Daoy (cell line): ENCODE measurements around the gene CLDN19. TPM values are rescaled to one million over a fixed set of nuclear protein-coding genes. Genes with fewer than 3 reads are reported as not detected.

ENCODE experiments used
- DNase-seq: peaks from one replicate; pipeline ENCODE4 v3.0.0-alpha.2; 2015; ENCODE audit warnings: low read depth
- total RNA-seq: library from RNA; depleted of rRNA; stranded (reverse); fragments of >200 nt; shearing (Covaris generic); gene quantifications from 2 replicates; pipeline ENCODE4 v1.2.3, GENCODE V29; 2014; rRNA removed

The CLDN19 gene, protein sequence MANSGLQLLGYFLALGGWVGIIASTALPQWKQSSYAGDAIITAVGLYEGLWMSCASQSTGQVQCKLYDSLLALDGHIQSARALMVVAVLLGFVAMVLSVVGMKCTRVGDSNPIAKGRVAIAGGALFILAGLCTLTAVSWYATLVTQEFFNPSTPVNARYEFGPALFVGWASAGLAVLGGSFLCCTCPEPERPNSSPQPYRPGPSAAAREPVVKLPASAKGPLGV
- not detected in 2 replicates for total RNA-seq

DNA sequence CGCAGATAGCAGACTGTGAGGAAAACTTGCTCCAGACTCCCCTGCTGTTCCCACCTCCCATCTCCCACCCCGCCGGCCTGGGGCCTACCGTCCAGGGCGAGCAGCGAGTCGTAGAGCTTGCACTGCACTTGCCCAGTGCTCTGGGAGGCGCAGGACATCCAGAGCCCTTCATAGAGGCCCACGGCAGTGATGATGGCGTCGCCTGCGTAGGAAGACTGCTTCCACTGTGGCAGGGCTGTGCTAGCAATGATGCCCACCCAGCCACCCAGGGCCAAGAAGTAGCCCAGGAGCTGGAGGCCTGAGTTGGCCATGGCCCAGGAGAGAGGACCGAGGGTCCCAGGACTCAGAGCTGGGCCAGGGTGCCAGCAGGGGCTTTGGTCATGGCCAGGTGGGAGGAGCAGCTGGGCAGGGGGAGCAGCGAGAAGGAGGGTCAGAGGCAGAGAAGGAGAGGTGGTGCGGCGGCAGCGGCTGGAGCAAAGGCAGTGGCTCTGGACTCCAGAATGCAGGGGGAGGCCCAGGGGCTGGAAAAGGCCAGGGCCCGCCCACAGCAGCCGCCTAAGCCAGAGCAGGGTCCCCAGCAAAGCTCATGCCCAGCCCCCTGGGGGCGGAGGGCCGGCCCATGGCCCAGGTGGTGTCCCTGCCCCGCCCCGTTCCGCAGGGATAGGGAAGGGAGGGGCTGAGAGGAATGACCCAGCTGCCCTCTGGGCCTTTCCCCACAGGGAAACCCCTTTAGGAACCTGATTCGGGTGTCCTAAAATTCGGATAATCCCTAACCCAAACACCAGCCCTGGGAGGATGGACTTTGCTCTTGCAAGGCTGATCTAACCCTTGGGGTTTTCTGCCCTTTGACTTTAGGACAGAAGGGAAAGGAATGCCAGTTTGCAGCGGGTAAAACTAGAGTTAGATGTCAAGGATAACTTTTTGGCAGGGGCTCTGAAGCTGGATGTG, at the start of gene CLDN19:
CLDN19 (minus strand) TSS at position 484 of the 948 bp plus-strand sequence; CDS start at position 311, 173 bp downstream.
- DNase-seq = no peak

- DNase-seq = no peak
Measured at GRCh38 chr1:42788021-42788420, 48.0 kb upstream of the CLDN19 start.

- DNase-seq = no peak
Measured at GRCh38 chr1:42786097-42786496, 46.1 kb upstream of the CLDN19 start.

GRCh38 chr1:42784946-42785693, 45.1 kb upstream of the CLDN19 start, which contains the start of gene TMEM269:
TMEM269 (plus strand) TSS chr1:42784991; CDS start chr1:42789894, 4,903 bp downstream.
- peak; percentile 17 for DNase-seq

- DNase-seq = no peak
Measured at GRCh38 chr1:42784547-42784945, 44.5 kb upstream of the CLDN19 start.

DNA sequence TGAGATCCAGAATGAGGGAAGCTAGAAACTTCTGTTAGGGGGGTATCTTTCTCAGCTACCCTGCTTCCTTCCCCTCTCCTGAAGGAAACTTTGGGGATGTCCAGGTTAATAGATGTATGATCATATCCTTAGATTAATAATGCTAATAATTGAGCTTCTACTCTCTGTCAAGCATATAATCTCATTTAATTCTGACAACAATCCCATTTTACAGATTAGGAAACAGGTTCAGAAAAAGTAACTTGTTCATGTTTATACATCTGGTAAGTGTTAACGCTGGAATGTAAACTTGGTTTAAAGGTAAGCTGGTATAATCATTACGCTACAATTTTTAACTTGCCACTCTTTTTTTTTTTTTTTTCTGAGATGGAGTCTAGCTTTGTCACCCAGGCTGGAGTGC, 43.1 kb upstream of the CLDN19 start:
- no peak for DNase-seq

GRCh38 chr1:42780176-42780575, 40.1 kb upstream of the CLDN19 start:
- DNase-seq = no peak

- no peak for DNase-seq
Measured at GRCh38 chr1:42779725-42780124, 39.7 kb upstream of the CLDN19 start.

DNA sequence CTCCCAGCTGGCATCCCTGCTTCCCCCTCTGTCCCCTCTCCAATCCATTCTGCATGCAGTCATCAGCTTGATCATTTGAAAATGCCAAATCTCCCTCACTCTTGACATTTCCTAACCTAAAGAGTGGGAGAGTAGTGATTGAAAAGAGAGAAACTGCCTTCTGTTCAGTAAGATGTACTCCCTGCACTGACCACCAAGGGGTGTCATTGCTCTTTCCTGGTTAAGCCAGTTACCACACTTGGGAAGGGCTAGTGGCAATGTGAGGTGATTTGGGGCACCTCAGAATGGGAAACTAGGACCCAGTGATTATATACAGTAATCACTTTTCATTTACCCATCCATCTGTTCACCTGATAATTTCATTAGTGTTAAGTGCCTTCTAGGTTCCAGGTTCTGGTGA, 37.8 kb upstream of the CLDN19 start:
- peak; percentile 19 for DNase-seq

- DNase-seq = no peak
Measured at GRCh38 chr1:42776502-42776901, 36.5 kb upstream of the CLDN19 start.

DNA sequence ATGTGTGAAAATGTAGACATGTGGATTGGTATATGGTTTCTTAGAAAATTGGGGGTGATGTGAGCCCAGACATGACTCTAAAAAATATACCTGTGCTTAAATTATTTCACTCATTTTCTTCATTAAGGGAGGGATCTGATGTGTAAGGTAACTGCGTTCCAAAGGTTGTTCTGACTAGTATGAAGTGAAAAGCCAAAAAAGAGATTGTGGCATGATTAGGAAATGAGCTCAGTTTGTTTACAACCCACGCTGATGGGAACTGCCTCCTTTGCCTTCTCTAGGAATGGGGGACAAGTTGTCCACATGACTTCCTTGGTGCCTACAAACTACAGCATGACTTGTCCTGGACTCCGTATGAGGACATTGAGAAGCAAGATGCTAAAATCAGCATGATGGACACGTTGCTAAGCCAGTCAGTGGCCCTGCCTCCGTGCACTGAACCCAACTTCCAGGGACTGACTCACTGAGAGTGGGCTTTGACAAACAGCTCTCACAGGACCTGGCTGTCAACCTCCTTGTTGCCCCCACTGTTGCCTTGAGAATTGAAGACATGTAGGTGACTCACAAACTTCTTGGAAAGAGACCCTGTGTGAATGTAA, 35.0 kb upstream of the CLDN19 start:
- no peak for DNase-seq

- DNase-seq = no peak
Measured at GRCh38 chr1:42773420-42773819, 33.4 kb upstream of the CLDN19 start.

- DNase-seq = no peak
Measured at GRCh38 chr1:42769811-42770210, 29.8 kb upstream of the CLDN19 start.

GRCh38 chr1:42768172-42768571, 28.1 kb upstream of the CLDN19 start:
- no peak for DNase-seq

DNA sequence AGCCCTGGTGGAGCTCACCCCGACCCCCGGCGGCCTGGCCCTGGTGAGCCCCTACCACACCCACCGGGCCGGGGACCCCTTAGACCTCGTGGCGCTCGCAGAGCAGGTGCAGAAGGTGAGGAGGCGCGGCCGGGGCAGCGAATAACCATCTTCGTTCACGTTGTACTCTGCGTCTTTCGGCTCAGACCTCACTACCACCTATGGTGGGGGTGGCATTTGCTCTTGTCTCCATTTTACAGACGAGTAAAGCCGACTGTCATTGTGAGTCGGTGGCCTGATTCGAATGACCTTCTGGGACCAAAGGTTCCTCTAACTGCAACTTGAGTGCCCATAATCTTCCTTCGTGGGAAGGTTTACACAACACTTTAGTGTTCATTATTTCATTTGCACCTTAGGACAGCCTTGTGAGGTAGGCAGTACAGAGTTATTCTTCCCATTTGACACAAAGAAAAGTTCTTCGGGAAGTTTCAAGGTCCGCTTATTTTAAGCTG, 27.5 kb upstream of the CLDN19 start:
- no peak for DNase-seq

- peak; percentile 100 for DNase-seq
Measured at GRCh38 chr1:42766741-42767509, 26.9 kb upstream of the CLDN19 start, which contains the start of the genes C1orf50 and P3H1. C1orf50 (plus strand) TSS chr1:42767249; CDS start chr1:42767312, 63 bp downstream. P3H1 (minus strand) TSS chr1:42767028; CDS start chr1:42766971, 57 bp downstream.

DNA sequence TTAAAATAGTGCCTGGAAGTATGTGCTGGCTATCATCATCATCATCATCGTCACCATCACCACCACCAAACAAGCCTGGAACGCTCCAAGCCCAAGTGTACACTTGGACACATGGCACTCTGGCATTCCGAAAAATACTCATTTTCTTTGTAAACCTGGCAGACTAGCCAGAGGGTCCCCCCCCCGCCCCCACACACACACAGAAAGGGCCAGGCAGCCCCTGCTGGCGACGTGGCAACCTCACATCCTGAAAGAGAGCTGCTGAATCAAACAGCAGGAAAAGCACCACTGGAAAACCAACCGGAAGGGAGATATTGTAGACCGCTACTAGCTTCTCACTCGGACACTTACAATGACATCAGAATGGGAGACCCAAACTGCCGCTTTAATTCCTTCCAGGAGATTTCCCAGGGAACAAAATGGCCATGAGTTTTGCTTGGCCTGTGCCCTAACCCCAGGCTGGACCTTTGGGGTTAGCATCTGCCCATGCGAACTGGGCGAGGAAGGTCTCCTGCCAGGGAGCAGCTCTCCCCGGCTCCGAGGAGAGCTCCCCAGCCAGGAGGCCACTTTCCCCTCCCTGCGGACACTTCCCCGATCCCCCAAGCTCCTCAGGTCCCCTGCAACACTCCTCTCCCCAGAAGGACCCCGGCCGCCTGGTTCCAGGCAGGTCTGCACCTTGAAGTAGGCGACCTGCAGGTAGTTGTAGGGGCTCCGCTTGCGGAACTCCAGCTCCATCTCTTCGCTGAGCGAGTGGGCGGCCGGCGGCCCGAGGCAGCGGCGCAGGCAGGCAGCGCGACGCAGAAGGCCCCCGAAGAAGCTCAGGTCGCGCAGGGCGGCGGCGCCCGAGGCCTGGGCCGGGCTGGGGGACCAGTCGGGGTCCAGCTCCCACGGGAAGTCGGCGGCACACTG, 26.1 kb upstream of the CLDN19 start:
- peak; percentile 88 for DNase-seq

GRCh38 chr1:42765269-42765668, 25.2 kb upstream of the CLDN19 start:
- DNase-seq = no peak

- DNase-seq = no peak
Measured at GRCh38 chr1:42762269-42762668, 22.2 kb upstream of the CLDN19 start.
